PC-9 (cell line): ENCODE results near the gene PTPN1. TPM values are rescaled to one million over a fixed set of nuclear protein-coding genes. Genes with fewer than 3 reads are reported as not detected.
A peak's percentile ranks its signal among the peaks of the same experiment; 100 is the strongest.

ENCODE experiments used
- BruUV-seq: library from RNA; stranded (reverse); fragments of 400-500 nt; replicated peaks from 2 replicates; lab custom pipeline; 2021; lab: Mats Ljungman, UMichigan
- CTCF ChIA-PET: fragments of 300-600 bp; sonication (Branson Sonifier 250); formaldehyde crosslinking; loops from one replicate; lab custom pipeline; 2022; ENCODE audit warnings: antibody characterized with exemption; lab: Charles Lee
- POLR2A ChIA-PET: fragments of 300-600 bp; sonication (Branson Sonifier 250); formaldehyde crosslinking; loops from one replicate; lab custom pipeline; 2022; ENCODE audit warnings: antibody characterized with exemption; ENCODE audit not compliant: unreplicated experiment; lab: Charles Lee
- DNase-seq, 2 experiments: peaks; one replicate each; pipeline versions ENCODE4 v3.0.0 to v3.0.0-alpha.2; 2015 to 2022; ENCODE audit warnings: mixed read lengths in 1 of 2
- H2AFZ ChIP-seq: fragments of 200-600 bp; sonication (generic); 2 replicates; pipeline ENCODE4 v1.8.1; 2017; ENCODE audit warnings: antibody characterized with exemption
- H3F3A ChIP-seq: fragments of 200-600 bp; sonication (generic); 2 replicates; pipeline ENCODE4 v1.8.1; 2017; ENCODE audit warnings: antibody characterized with exemption, mild to moderate bottlenecking, low read depth; ENCODE audit not compliant: insufficient read depth
- H3K27ac ChIP-seq: fragments of 200-600 bp; sonication (generic); 2 replicates; pipeline ENCODE4 v1.6.1; 2016; ENCODE audit warnings: mixed run types
- H3K27me3 ChIP-seq: fragments of 200-600 bp; sonication (generic); 2 replicates; pipeline ENCODE4 v1.6.1; 2016; ENCODE audit warnings: low read depth, mixed run types; ENCODE audit not compliant: insufficient read depth
- H3K36me3 ChIP-seq: fragments of 200-600 bp; sonication (generic); 2 replicates; pipeline ENCODE4 v1.6.1; 2016; ENCODE audit warnings: low read depth, mixed run types
- H3K4me1 ChIP-seq: fragments of 200-600 bp; sonication (generic); replicated peaks from 2 replicates; pipeline ENCODE4 v1.6.1; 2016; ENCODE audit warnings: mixed run types; ENCODE audit not compliant: insufficient read depth
- H3K4me2 ChIP-seq: fragments of 200-600 bp; sonication (generic); 2 replicates; pipeline ENCODE4 v1.6.1; 2017; ENCODE audit warnings: mixed run types
- H3K4me3 ChIP-seq: fragments of 200-600 bp; sonication (generic); 2 replicates; pipeline ENCODE4 v1.6.1; 2016; ENCODE audit warnings: mixed run types
- H3K79me2 ChIP-seq: fragments of 200-600 bp; sonication (generic); 2 replicates; pipeline ENCODE4 v1.6.1; 2017; ENCODE audit warnings: low read depth, mixed run types
- H3K9me2 ChIP-seq: fragments of 200-600 bp; sonication (generic); 2 replicates; pipeline ENCODE4 v1.8.1; 2017; ENCODE audit warnings: mild to moderate bottlenecking; ENCODE audit not compliant: insufficient read depth
- H3K9me3 ChIP-seq: fragments of 200-600 bp; sonication (generic); 2 replicates; pipeline ENCODE4 v1.8.1; 2016; ENCODE audit warnings: low read depth; ENCODE audit not compliant: insufficient read depth
- H4K20me1 ChIP-seq: fragments of 200-600 bp; sonication (generic); 2 replicates; pipeline ENCODE4 v1.8.1; 2017; ENCODE audit not compliant: insufficient read depth
- EZH2 ChIP-seq: fragments of 200-600 bp; sonication (generic); IDR thresholded peaks from 2 replicates; pipeline ENCODE4 v1.8.0; 2017; ENCODE audit warnings: antibody characterized with exemption, low read depth
- intact Hi-C: fragments of 100-400 bp; cut with micrococcal nuclease; formaldehyde crosslinking; loops from one replicate; pipeline ENCODE4 v1.10.0; 2022; ENCODE audit not compliant: unreplicated experiment
- total RNA-seq: library from RNA; stranded (reverse); gene quantifications from 2 replicates; pipeline ENCODE4 v1.2.3, GENCODE V29; 2021
- TF ChIP-seq, protein P1 (sequence below): fragments of 200-600 bp; sonication (generic); conservative IDR thresholded peaks from 2 replicates; pipeline ENCODE4 v1.6.1; 2017; ENCODE audit warnings: mixed run types, antibody characterized with exemption, mild to moderate bottlenecking, moderate library complexity

The PTPN1 gene
- total RNA-seq, 1 experiment from 2014 or later = 59.8 TPM

DNA sequence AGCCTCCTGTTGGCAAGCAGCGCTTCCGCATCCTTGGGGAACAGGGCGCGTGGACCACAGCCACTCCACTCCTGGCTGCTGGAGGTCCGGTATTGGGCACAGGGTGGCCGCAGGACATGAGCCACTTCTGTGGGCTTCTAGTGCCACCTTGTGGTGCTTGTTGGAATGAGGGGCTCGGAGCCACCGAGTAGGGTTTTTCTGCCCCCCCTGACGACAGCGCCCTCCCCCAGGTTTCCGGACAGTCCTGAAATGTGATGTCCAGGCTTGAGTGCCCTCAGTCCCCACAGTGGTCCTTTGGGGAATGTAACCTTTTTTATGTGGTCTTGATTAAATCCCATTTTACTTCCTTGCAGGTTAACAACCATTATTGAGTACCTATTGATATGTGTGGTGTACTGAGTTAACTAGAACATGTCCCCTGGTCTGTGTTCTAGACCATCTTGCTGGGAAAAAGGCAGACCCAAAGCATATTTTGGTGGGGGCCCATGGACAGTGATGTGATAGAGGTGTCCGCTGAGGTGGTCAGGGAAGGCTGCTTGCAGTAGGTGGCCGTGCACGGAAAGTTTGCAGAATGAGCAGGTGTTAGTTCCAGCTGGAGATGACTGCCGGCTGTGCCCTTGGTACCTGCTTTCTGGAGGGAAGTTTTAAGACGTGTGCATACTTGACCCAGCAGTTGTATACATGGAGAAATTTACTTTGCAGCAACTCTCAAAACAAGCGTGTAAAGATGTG lies 70.0 kb downstream of the PTPN1 start:
- no peaks in the 10 kb centered on the region for H3K9me3 ChIP-seq
- peaks cover 13% of the 10 kb centered on the region; the same call in 1 of the 2 replicates for H3F3A ChIP-seq
- no peak overlapping the region for H3K4me3 ChIP-seq
- no peaks in the 10 kb centered on the region for H3K4me1 ChIP-seq
- ChIA-PET CTCF (interaction anchor here (0.5 to 0.8 kb wide), 2 partner anchors 101 to 393 kb away, joined by 8 to 14 read pairs; no protein-coding TSS in a partner anchor), POLR2A (no interaction called here)
- H3K9me2 ChIP-seq = no peaks in the 10 kb centered on the region
- intact Hi-C loops = loop anchor here (1.0 kb wide), 1 partner anchor 394 kb away; no protein-coding TSS in a partner anchor
- peak in 1 of 2 experiments; percentile 71 for DNase-seq
- no peaks in the 10 kb centered on the region for H4K20me1 ChIP-seq
- H3K4me2 ChIP-seq = no peak overlapping the region
- no peak for TF ChIP-seq EZH2
- TF ChIP-seq, protein P1, sequence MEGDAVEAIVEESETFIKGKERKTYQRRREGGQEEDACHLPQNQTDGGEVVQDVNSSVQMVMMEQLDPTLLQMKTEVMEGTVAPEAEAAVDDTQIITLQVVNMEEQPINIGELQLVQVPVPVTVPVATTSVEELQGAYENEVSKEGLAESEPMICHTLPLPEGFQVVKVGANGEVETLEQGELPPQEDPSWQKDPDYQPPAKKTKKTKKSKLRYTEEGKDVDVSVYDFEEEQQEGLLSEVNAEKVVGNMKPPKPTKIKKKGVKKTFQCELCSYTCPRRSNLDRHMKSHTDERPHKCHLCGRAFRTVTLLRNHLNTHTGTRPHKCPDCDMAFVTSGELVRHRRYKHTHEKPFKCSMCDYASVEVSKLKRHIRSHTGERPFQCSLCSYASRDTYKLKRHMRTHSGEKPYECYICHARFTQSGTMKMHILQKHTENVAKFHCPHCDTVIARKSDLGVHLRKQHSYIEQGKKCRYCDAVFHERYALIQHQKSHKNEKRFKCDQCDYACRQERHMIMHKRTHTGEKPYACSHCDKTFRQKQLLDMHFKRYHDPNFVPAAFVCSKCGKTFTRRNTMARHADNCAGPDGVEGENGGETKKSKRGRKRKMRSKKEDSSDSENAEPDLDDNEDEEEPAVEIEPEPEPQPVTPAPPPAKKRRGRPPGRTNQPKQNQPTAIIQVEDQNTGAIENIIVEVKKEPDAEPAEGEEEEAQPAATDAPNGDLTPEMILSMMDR = peak; percentile 95
- no TSS peak for BruUV-seq
- no peak overlapping the region for H3K27ac ChIP-seq
- no peak overlapping the region for H2AFZ ChIP-seq
- peaks cover 20% of the 10 kb centered on the region for H3K36me3 ChIP-seq
- no peaks in the 10 kb centered on the region for H3K79me2 ChIP-seq
- H3K27me3 ChIP-seq = no peaks in the 10 kb centered on the region

DNA sequence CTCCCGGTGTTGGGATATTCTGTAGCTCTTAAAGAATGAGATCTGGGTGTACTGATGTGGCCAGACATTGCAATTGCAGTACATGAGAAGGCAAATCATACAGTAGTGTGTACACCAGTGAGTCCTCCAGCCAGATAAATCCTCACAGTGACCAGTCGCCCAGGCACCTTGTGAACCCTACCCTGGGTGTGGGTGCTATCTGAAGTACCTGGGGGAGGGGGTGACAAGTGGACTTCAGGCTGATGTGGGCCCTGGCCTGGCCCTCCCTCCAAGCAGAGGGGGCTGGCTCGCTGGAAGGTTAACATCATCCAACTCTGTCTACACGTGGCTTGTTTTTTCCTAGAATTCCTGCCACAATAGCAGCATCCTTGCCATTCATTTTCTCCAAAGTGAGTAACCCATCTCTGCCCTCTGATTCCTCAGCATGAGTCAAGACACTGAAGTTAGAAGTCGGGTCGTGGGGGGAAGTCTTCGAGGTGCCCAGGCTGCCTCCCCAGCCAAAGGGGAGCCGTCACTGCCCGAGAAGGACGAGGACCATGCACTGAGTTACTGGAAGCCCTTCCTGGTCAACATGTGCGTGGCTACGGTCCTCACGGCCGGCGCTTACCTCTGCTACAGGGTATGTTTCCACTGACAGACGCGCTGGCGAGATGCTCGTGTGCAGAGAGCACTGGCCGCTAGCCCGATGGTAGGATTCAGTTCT lies 70.8 kb downstream of the PTPN1 start:
- intact Hi-C loops = loop anchor here (1.0 kb wide), 1 partner anchor 395 kb away; no protein-coding TSS in a partner anchor
- no peaks in the 10 kb centered on the region for H3K4me1 ChIP-seq
- BruUV-seq = no TSS peak
- no peak overlapping the region for H2AFZ ChIP-seq
- no peaks in the 10 kb centered on the region for H3K9me2 ChIP-seq
- no peak overlapping the region for H3K4me3 ChIP-seq
- TF ChIP-seq, protein P1 = no peak
- no peak for TF ChIP-seq EZH2
- H4K20me1 ChIP-seq = no peaks in the 10 kb centered on the region
- CTCF ChIA-PET = interaction anchor here (0.5 to 0.6 kb wide), 2 partner anchors 100 to 166 kb away, joined by 14 to 16 read pairs; no protein-coding TSS in a partner anchor
- POLR2A ChIA-PET = no interaction called here
- peaks cover 13% of the 10 kb centered on the region; the same call in 1 of the 2 replicates for H3F3A ChIP-seq
- no peaks in the 10 kb centered on the region for H3K79me2 ChIP-seq
- H3K27ac ChIP-seq = no peak overlapping the region
- no peaks in the 10 kb centered on the region for H3K9me3 ChIP-seq
- H3K4me2 ChIP-seq = no peak overlapping the region
- peaks cover 24% of the 10 kb centered on the region for H3K36me3 ChIP-seq
- no peak for DNase-seq
- H3K27me3 ChIP-seq = no peaks in the 10 kb centered on the region

DNA sequence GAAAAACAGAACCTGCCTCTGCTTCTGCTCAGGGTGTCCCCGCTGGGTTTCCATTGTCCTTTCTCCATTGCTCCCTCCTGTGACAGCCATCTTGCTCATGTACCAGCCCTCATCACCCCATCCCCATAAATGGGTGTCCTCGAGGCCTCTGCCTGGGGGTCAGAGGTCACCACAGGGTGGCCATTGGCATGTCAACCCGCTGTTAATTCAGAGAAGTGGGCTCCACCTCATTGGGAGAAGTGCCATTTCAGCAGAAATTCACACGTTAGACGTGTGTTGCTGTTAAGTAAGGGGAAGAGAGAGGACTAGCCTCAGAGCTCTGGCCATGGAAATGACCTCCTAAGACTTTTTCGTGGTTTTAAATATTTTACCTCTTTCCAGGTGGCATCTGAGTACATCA lies 71.9 kb downstream of the PTPN1 start:
- H3K36me3 ChIP-seq = peaks cover 27% of the 10 kb centered on the region
- peaks cover 13% of the 10 kb centered on the region; the same call in 1 of the 2 replicates for H3F3A ChIP-seq
- BruUV-seq = no TSS peak

More for the DNA sequence above, 71.9 kb downstream of the PTPN1 start:
- H3K79me2 ChIP-seq = no peaks in the 10 kb centered on the region
- no peak overlapping the region for H3K4me3 ChIP-seq
- H3K9me2 ChIP-seq = no peaks in the 10 kb centered on the region
- H3K27ac ChIP-seq = no peak overlapping the region
- ChIA-PET POLR2A (no interaction called here), CTCF (interaction anchor here (0.6 to 0.7 kb wide), 2 partner anchors 180 to 198 kb away, joined by 3 read pairs; no protein-coding TSS in a partner anchor)
- no peak for TF ChIP-seq EZH2
- TF ChIP-seq, protein P1 = no peak
- H3K27me3 ChIP-seq = no peaks in the 10 kb centered on the region
- no peaks in the 10 kb centered on the region for H3K4me1 ChIP-seq
- intact Hi-C loops = no loop called here
- H3K4me2 ChIP-seq = no peak overlapping the region
- no peaks in the 10 kb centered on the region for H4K20me1 ChIP-seq
- H3K9me3 ChIP-seq = no peaks in the 10 kb centered on the region
- DNase-seq = no peak
- no peak overlapping the region for H2AFZ ChIP-seq
